Testis (tissue), 2 donors: ENCODE data around the gene CCDC146.

Experiments used
- CTCF ChIP-seq, 3 experiments: fragments of 450-650 bp in 2 of 3; fragments of 200-600 bp in 1 of 3; sonication (generic) in 1 of 3; IDR thresholded peaks; one replicate each; pipeline ENCODE4 v1.5.1; 2016 to 2019; ENCODE audit warnings: antibody characterized with exemption in 3 of 3, mild to moderate bottlenecking in 2 of 3, moderate library complexity in 1 of 3
- POLR2A ChIP-seq: fragments of 450-650 bp; IDR thresholded peaks from one replicate; pipeline ENCODE4 v1.6.1; 2017; ENCODE audit warnings: antibody characterized with exemption, mild to moderate bottlenecking, moderate library complexity

DNA sequence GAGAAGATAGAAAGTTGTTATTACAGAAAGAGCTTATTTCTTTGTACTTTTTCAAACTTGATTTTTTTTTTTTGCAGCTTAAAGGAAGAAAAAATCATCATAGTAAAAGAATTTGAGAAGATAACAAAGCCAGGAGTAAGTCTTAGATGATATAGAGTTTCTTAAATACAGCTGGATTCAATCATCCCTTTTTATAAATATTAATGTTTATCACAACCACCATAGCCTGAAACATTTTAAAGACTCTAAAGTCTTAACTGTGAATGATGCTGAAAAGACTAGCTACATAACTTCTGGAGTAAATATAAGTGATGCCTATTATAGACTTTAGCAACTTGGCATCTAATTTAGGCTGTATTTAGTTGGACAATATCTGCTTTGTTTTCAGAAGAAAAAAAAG is 132.0 kb downstream of the CCDC146 start:
- TF ChIP-seq CTCF (IDR thresholded peaks at IDR 0.05): no peak
- TF ChIP-seq POLR2A: no peak
